Myometrial cell (primary cell): ENCODE results near the gene TERB1. TPM values are rescaled to one million over a fixed set of nuclear protein-coding genes. Genes with fewer than 3 reads are reported as not detected.

Experiments used
- total RNA-seq: library from RNA; depleted of rRNA; stranded (reverse); fragments of >200 nt; gene quantifications from 2 replicates; pipeline ENCODE4 v1.2.3, GENCODE V29; 2015

TERB1 gene
- total RNA-seq, result not detected in 2 replicates

GRCh38 chr16:66801320-66802105 is at the start of gene TERB1:
Gene TERB1 (minus strand): TSS chr16:66801584. CDS start chr16:66796798, 4,786 bp downstream.

GRCh38 chr16:66844342-66845079 is 43.1 kb upstream of the TERB1 start, which contains the start of gene CA7:
Gene CA7 (plus strand): TSS chr16:66844414. CDS start chr16:66844488, 74 bp downstream.

GRCh38 chr16:66830422-66831404 is 29.3 kb upstream of the TERB1 start, which contains the start of gene NAE1:
Gene NAE1 (minus strand): TSS chr16:66830976. CDS start chr16:66830899, 77 bp downstream.

GRCh38 chr16:66751303-66751991 is 49.9 kb downstream of the TERB1 start, which contains the start of gene DYNC1LI2:
Gene DYNC1LI2 (minus strand): TSS chr16:66751609. CDS start chr16:66751591, 18 bp downstream.

Other genes starting within 250 kb of the TERB1 start
- gene CKLF, start 249.0 kb downstream of the TERB1 start, total RNA-seq, result 87.5 and 135 TPM in 2 replicates
- 0.35 and 2.0 TPM in 2 replicates for gene CMTM1, start 235.1 kb downstream of the TERB1 start, total RNA-seq
- gene CMTM2, start 222.1 kb downstream of the TERB1 start, total RNA-seq, result not detected in 2 replicates
- 57.2 and 73.2 TPM in 2 replicates for gene CMTM3, start 196.9 kb downstream of the TERB1 start, total RNA-seq
- 8.4 and 8.7 TPM in 2 replicates for gene CMTM4, start 104.8 kb downstream of the TERB1 start, total RNA-seq
- gene DYNC1LI2, start 50.0 kb downstream of the TERB1 start, total RNA-seq, result 49.0 and 53.5 TPM in 2 replicates
- 68.0 and 76.9 TPM in 2 replicates for gene NAE1, start 29.4 kb upstream of the TERB1 start, total RNA-seq
- not detected in 2 replicates for gene CA7, start 42.8 kb upstream of the TERB1 start, total RNA-seq
- gene PDP2, start 78.9 kb upstream of the TERB1 start, total RNA-seq, result 5.3 and 10.1 TPM in 2 replicates
- gene CDH16, start 117.3 kb upstream of the TERB1 start, total RNA-seq, result not detected in 2 replicates
- gene RRAD, start 124.0 kb upstream of the TERB1 start, total RNA-seq, result 10.6 and 14.4 TPM in 2 replicates
- 143 and 174 TPM in 2 replicates for gene CIAO2B, start 132.8 kb upstream of the TERB1 start, total RNA-seq
- gene CES2, start 133.9 kb upstream of the TERB1 start, total RNA-seq, result 17.9 and 22.5 TPM in 2 replicates
- gene CES3, start 159.7 kb upstream of the TERB1 start, total RNA-seq, result not detected in 2 replicates
- 2.5 and 3.2 TPM in 2 replicates for gene CES4A, start 187.0 kb upstream of the TERB1 start, total RNA-seq
- 37.2 and 62.0 TPM in 2 replicates for gene CBFB, start 227.6 kb upstream of the TERB1 start, total RNA-seq